Ovary (tissue), 3 donors: Measurements from ENCODE around the gene S100A2.

Source experiments
- EP300 ChIP-seq: sonication (generic); formaldehyde crosslinking; IDR thresholded peaks from one replicate; pipeline ENCODE4 v1.6.1; 2017; ENCODE audit warnings: antibody characterized with exemption
- TF ChIP-seq, protein P1 (sequence below), 3 donors: fragments of 450-650 bp in 2 of 3; fragments of 200-600 bp in 1 of 3; IDR thresholded peaks; one replicate each; pipeline versions ENCODE4 v1.5.1 to v1.8.0; 2016 to 2022; ENCODE audit warnings: antibody characterized with exemption in 3 of 3, mild to moderate bottlenecking in 1 of 3
- donor health status: DM: no; HTN: no; CAD: no.

DNA sequence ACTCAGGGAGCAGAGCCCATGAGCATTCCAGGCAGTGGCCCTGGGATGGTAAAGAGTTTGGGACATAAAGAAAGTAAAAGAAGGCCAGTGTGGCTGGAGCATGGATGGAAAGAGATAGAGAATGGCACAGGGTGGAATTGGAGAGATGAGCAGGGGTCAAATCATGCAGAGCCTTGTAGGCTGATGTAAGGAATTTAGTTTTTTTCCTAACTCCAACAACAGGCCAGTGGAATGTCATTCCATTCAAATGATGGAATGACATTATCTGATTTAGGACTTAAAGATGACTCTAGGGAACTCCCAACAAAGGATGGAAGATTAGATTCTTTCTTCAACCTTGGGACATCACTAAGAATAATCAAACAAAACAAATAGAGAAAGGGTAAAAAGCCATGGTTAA is 12.8 kb upstream of the S100A2 start:
- no peak for TF ChIP-seq EP300
- TF ChIP-seq, protein P1, sequence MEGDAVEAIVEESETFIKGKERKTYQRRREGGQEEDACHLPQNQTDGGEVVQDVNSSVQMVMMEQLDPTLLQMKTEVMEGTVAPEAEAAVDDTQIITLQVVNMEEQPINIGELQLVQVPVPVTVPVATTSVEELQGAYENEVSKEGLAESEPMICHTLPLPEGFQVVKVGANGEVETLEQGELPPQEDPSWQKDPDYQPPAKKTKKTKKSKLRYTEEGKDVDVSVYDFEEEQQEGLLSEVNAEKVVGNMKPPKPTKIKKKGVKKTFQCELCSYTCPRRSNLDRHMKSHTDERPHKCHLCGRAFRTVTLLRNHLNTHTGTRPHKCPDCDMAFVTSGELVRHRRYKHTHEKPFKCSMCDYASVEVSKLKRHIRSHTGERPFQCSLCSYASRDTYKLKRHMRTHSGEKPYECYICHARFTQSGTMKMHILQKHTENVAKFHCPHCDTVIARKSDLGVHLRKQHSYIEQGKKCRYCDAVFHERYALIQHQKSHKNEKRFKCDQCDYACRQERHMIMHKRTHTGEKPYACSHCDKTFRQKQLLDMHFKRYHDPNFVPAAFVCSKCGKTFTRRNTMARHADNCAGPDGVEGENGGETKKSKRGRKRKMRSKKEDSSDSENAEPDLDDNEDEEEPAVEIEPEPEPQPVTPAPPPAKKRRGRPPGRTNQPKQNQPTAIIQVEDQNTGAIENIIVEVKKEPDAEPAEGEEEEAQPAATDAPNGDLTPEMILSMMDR (IDR thresholded peaks at IDR 0.05) = no peak
